HG02943 (cell line): Measurements from ENCODE around the gene NR2C2AP.
A peak's percentile ranks its signal among the peaks of the same experiment; 100 is the strongest.
"Not testable (repeated sequence)": the region's sequence is repeated elsewhere in the genome, so short reads cannot be mapped to it uniquely, and the experiment has no call there.

Experiments used
- ATAC-seq: cut with Tn5 transposase; IDR thresholded peaks from one replicate; pipeline ENCODE4 v1.9.1; 2021; ENCODE audit warnings: mild to moderate bottlenecking, low read depth, moderate library complexity; ENCODE audit not compliant: unreplicated experiment

The NR2C2AP gene, protein sequence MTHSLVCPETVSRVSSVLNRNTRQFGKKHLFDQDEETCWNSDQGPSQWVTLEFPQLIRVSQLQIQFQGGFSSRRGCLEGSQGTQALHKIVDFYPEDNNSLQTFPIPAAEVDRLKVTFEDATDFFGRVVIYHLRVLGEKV

GRCh38 chr19:19203012-19203856 is at the start of gene NR2C2AP:
Gene NR2C2AP (minus strand): TSS chr19:19203414. CDS start chr19:19203060, 354 bp downstream.
- peak; percentile 80 for ATAC-seq

- ATAC-seq = no peak
These were observed 47.1 kb upstream of the NR2C2AP start for GRCh38 chr19:19250196-19250801.

- ATAC-seq = no peak
These were observed 37.3 kb upstream of the NR2C2AP start for GRCh38 chr19:19240476-19240875.

- ATAC-seq = no peak
These were observed 36.5 kb upstream of the NR2C2AP start for GRCh38 chr19:19239675-19240074.

GRCh38 chr19:19238126-19238894 is 35.1 kb upstream of the NR2C2AP start:
- ATAC-seq = no peak

DNA sequence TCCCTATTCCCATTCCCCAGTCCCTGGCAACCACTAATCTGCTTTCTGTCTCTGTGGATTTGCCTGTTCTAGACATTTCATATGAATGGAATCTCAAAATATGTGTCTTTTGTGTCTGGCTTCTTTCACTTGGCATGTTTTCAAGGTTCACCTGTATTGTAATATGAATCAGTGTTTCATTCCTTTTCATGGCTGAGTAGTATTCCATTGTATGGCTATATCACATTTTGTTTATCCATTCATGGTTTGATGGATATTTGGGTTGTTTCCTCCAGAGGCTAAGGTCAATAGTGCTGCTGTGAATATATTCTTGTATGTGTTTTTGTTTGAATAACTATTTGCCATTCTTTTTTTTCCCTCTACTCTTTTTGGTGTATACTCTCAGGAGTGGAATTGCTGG is 33.0 kb upstream of the NR2C2AP start:
- no peak for ATAC-seq

GRCh38 chr19:19234220-19234816 is 31.1 kb upstream of the NR2C2AP start:
- no peak for ATAC-seq

GRCh38 chr19:19232261-19232721 is 29.1 kb upstream of the NR2C2AP start:
- ATAC-seq = no peak

DNA sequence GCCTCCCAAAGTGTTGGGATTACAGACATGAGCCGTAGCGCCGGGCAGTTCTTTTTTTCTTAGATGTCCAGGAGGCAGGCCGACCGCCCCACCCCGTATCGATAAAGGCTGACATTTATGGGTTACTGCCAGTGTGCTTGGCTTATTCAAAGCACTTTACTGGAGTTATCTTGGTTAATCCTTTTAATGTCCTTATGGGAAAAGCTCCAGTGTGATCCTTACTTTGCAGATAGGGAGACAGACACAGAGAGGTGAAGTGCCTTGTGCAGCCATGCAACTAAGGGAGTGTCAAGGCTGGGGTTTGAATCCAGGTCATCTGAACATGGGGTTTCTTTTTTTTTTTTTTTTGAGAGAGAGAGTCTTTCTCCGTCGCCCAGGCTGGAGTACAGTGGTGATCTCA is 27.8 kb upstream of the NR2C2AP start:
- no peak for ATAC-seq

- ATAC-seq = no peak
These were observed 26.5 kb upstream of the NR2C2AP start for GRCh38 chr19:19229701-19230100.

GRCh38 chr19:19227217-19227616 is 24.0 kb upstream of the NR2C2AP start:
- ATAC-seq = no peak

GRCh38 chr19:19226663-19227062 is 23.4 kb upstream of the NR2C2AP start:
- ATAC-seq = no peak

DNA sequence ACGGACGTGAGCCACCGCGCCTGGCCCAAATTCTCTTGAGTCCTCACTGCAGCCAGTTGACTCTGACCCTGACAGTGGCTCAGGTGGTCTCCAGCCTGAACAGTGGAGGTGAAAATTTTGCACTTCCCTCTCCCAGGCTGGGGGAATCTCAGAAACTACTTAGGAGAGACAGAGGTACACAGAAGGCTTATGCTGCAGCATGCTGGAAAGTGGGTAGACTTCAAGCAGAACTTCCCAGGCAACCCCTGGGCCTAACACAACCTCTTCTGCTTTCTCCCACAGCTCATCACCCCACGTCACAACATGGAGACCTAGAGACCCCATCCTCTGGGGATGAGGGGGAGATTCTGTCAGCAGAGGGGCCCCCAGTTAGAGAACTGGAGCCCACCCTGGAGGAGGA is 23.0 kb upstream of the NR2C2AP start:
- no peak for ATAC-seq

DNA sequence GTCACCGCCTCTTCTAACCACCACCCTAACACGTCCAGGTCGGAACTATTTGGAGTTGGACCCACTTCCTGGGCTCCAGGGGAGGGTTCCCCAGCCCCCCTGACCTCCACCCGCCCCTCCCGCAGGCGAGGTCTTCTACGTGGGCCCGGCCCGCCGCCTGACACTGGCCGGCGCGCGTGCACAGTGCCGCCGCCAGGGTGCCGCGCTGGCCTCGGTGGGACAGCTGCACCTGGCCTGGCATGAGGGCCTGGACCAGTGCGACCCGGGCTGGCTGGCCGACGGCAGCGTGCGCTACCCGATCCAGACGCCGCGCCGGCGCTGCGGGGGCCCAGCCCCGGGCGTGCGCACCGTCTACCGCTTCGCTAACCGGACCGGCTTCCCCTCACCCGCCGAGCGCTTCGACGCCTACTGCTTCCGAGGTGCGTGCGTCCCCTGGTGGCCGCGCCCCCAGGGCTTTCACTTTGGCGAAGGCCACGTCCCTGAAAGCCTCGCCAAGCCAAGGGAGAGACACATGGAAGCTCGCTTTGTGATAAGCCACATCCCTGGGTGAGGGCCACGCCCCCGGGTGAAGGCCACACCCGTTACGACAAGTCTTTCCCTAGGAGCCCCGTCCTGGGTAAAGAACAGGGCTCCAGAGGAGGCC is 21.8 kb upstream of the NR2C2AP start:
- ATAC-seq = no peak

GRCh38 chr19:19224150-19224851 is 21.1 kb upstream of the NR2C2AP start:
- no peak for ATAC-seq

DNA sequence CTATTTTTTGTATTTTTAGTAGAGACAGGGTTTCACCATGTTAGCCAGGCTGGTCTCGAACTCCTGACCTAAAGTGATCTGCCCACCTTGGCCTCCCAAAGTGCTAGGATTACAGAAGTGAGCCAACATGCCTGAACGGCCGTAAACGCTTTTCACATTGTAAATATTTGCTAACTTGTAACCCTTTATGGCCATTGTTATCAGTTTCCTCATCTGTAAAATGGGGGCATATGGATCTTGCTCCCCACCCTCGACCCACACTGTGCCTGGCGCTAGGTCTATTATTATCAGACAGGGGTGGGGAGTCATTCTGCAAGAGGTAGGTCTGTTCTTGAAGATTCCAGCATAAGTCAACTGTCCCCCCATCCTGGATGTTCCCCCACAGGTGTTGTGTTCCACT is 20.4 kb upstream of the NR2C2AP start:
- ATAC-seq = no peak

- no peak for ATAC-seq
These were observed 19.8 kb upstream of the NR2C2AP start for GRCh38 chr19:19223060-19223459.

DNA sequence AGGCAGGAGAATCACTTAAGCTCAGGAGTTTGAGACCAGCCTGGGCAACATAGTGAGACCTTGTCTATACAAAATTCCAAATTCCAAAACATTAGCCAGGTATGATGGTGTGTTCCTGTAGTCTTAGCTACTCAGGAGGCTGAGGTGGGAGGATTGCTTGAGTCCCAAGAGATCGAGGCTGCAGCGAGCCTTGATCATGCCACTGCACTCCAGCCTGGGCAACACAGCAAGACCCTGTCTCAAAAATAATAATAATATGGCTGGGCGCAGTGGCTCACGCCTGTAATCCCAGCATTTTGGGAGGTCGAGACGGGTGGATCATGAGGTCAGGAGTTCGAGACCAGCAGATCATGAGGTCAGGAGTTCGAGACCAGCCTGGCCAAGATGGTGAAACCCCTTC is 17.8 kb upstream of the NR2C2AP start:
- ATAC-seq = not testable (repeated sequence)

- no peak for ATAC-seq
These were observed 15.7 kb upstream of the NR2C2AP start for GRCh38 chr19:19218911-19219310.
